T-helper 2 cell treated with Interferon-gamma antibody and Interleukin-4, amounts not matched to agents 5 μg/mL and 100 μg/mL, for 36 hours (primary cell): ENCODE measurements around the gene LIX1.

Experiments used
- DNase-seq: peaks from one replicate; pipeline ENCODE4 v3.0.0; 2021; ENCODE audit warnings: low spot score
- H3K27ac Mint-ChIP-seq: one replicate; pipeline ENCODE4 v1.8.0; 2021; ENCODE audit warnings: mild to moderate bottlenecking, mixed read lengths
- H3K27me3 Mint-ChIP-seq: one replicate; pipeline ENCODE4 v1.8.0; 2021; ENCODE audit warnings: low read depth, mixed read lengths
- H3K36me3 Mint-ChIP-seq: one replicate; pipeline ENCODE4 v1.8.0; 2021; ENCODE audit warnings: low read depth, mixed read lengths
- H3K4me1 Mint-ChIP-seq: one replicate; pipeline ENCODE4 v1.8.0; 2021; ENCODE audit warnings: low read depth, mixed read lengths
- H3K4me3 Mint-ChIP-seq: one replicate; pipeline ENCODE4 v1.8.0; 2022; ENCODE audit warnings: mild to moderate bottlenecking, moderate library complexity, mixed read lengths
- H3K9me3 Mint-ChIP-seq: one replicate; pipeline ENCODE4 v1.8.0; 2021; ENCODE audit warnings: mixed read lengths

Gene LIX1

GRCh38 chr5:97106216-97106581 is 36.2 kb downstream of the LIX1 start:
- no peak overlapping the region for H3K4me3 Mint-ChIP-seq
- peaks cover 40% of the 10 kb centered on the region for H3K27me3 Mint-ChIP-seq
- H3K27ac Mint-ChIP-seq: no peak overlapping the region
- H3K9me3 Mint-ChIP-seq: no peaks in the 10 kb centered on the region
- no peaks in the 10 kb centered on the region for H3K4me1 Mint-ChIP-seq
- no peaks in the 10 kb centered on the region for H3K36me3 Mint-ChIP-seq
- no peak for DNase-seq

GRCh38 chr5:97105501-97106215 is 36.8 kb downstream of the LIX1 start:
- Mint-ChIP-seq H3K27me3 (peaks cover 40% of the 10 kb centered on the region), H3K27ac (no peak overlapping the region), H3K4me3 (no peak overlapping the region), H3K9me3 (no peaks in the 10 kb centered on the region), H3K36me3 (no peaks in the 10 kb centered on the region), H3K4me1 (no peaks in the 10 kb centered on the region)
- no peak for DNase-seq

DNA sequence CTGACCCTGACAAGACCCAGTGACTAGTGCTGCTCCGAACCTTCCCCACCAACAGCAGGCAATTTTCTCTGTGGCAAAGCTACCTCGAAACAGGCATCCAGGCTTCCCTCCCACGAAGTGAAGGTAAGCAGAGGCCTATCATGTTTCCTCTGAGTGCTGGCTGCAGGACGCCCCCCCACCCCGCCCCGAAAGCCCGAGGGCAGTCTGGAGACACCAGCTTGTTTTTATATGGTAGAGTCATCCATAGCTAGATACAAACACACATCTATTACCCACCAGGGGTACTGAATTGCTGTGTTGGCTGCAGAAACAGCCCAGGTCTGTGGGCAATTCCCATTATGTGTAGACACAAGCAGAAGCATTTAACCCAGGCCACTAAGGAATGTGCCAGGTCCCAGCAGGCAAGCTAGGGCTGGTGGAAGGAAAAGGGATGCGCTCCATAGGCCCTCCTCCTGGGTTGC is 40.4 kb downstream of the LIX1 start:
- H3K36me3 Mint-ChIP-seq: no peaks in the 10 kb centered on the region
- no peak for DNase-seq
- peaks cover 56% of the 10 kb centered on the region for H3K27me3 Mint-ChIP-seq
- no peak overlapping the region for H3K27ac Mint-ChIP-seq
- H3K9me3 Mint-ChIP-seq: no peaks in the 10 kb centered on the region
- peaks cover 1% of the 10 kb centered on the region for H3K4me1 Mint-ChIP-seq
- H3K4me3 Mint-ChIP-seq: no peak overlapping the region

DNA sequence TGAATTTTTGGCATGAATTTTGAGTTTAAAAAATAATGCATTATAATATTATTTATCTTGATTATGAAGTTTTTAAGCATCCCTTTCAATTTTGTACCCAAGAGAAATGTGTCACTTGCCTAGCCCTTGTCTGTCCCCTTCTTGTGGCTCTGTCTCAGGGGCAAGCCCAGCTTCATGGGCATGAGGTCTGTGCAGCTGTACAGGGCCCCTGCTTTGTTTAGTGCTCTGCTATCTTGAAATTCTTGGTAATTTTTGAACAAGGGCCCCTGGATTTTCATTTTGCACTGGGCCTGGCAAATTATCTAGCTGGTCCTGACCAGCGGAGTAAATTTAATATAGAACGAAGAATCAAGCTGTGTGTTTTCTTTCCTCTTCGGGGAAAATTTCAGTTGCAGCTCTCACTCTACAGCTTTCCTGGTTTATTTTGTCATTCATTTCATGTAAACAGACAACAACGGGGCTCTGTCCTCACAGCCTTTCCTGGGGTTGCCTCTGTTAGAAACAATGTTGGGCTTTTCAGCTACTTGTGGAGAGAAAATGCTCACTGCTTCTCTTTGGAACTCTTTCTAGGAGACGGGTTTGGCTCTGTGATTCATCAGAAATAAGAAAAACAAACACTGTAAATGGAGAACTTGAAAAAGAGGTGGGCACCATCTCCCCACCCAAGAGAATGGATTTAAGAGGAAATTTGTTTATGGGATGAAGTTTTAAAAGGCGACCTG is 41.1 kb downstream of the LIX1 start:
- H3K27me3 Mint-ChIP-seq: peaks cover 54% of the 10 kb centered on the region
- no peaks in the 10 kb centered on the region for H3K9me3 Mint-ChIP-seq
- no peak for DNase-seq
- H3K4me3 Mint-ChIP-seq: no peak overlapping the region
- H3K36me3 Mint-ChIP-seq: no peaks in the 10 kb centered on the region
- H3K4me1 Mint-ChIP-seq: peaks cover 3% of the 10 kb centered on the region
- H3K27ac Mint-ChIP-seq: no peak overlapping the region

GRCh38 chr5:97100476-97100875 is 41.9 kb downstream of the LIX1 start:
- DNase-seq: no peak
- H3K9me3 Mint-ChIP-seq: no peaks in the 10 kb centered on the region

GRCh38 chr5:97098922-97099321 is 43.5 kb downstream of the LIX1 start:
- peaks cover 13% of the 10 kb centered on the region for H3K4me1 Mint-ChIP-seq
- peaks cover 38% of the 10 kb centered on the region for H3K27me3 Mint-ChIP-seq
- no peak overlapping the region for H3K27ac Mint-ChIP-seq
- no peaks in the 10 kb centered on the region for H3K36me3 Mint-ChIP-seq
- no peak for DNase-seq
- no peaks in the 10 kb centered on the region for H3K9me3 Mint-ChIP-seq
- no peak overlapping the region for H3K4me3 Mint-ChIP-seq

More at GRCh38 chr5:97100476-97100875, 41.9 kb downstream of the LIX1 start:
- Mint-ChIP-seq H3K4me1 (peaks cover 5% of the 10 kb centered on the region), H3K27ac (no peak overlapping the region), H3K27me3 (peaks cover 47% of the 10 kb centered on the region), H3K36me3 (no peaks in the 10 kb centered on the region), H3K4me3 (no peak overlapping the region)

DNA sequence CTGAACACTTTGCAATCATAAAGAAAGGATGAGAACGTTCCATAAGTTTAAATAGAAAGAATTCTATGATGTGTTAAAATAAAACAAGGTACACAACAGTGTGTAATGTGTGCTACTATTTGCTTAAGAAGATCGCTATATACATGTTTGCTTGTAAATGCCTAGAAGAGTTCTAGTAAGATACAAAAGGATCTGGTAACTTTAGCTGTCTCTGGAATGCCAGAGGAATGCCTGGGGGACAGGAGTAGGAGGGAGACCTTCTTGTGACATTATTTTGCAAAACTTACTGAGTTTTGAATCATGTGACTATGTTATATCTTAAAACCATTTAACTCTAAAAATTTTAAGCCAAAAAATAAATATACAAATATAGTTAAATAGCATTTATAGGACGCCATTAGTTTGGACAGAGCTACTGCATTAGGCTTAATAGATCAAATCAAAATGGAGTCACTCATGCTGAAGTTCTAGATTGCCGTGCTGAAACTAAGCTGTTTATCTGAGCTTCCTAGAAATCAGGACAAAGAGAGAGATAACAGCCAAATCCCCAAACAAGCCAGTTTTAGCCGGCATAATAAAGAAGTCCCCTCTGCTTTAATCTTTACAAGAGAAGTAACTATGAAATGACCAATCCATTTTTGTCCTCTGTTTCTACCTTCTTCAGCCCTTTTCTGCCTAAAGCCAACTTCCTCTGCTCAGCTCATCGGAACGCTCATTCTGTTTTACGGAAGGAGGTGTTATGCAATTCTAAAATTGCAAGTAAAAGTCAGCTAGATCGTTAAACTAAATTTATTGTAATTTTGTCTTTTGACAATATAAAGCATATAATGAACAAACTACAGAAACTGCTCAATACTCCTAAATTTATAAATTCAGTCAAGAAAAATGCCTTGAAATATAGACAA is 44.8 kb downstream of the LIX1 start:
- H3K27me3 Mint-ChIP-seq: peaks cover 32% of the 10 kb centered on the region
- H3K4me1 Mint-ChIP-seq: peaks cover 13% of the 10 kb centered on the region
- no peak overlapping the region for H3K27ac Mint-ChIP-seq
- DNase-seq: no peak
- H3K9me3 Mint-ChIP-seq: no peaks in the 10 kb centered on the region
- no peaks in the 10 kb centered on the region for H3K36me3 Mint-ChIP-seq
- no peak overlapping the region for H3K4me3 Mint-ChIP-seq

- Mint-ChIP-seq H3K27me3 (peaks cover 35% of the 10 kb centered on the region), H3K9me3 (no peaks in the 10 kb centered on the region), H3K36me3 (no peaks in the 10 kb centered on the region), H3K4me3 (no peak overlapping the region), H3K4me1 (peaks cover 16% of the 10 kb centered on the region), H3K27ac (no peak overlapping the region)
- no peak for DNase-seq
These were observed 45.6 kb downstream of the LIX1 start for GRCh38 chr5:97096846-97097245.

DNA sequence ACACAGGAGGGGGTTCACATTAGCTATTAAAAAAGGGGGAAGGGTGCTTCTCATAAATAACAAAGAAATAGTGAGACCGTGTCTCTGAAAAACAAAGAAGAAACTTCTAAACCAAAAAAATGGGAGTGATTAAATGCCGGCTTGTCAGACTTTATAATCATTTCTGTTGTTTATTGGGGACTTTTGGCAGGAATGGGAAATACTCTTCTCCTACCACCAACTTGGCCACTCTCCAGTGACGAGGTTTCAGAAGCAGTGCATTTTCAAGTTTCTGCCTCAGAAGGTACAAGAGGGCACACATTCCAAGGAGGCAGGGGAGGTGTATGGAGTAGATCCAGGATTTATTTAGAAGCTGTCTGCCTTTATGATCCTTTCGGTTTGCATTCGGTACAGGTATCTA is 46.2 kb downstream of the LIX1 start:
- Mint-ChIP-seq H3K27me3 (peaks cover 34% of the 10 kb centered on the region), H3K9me3 (no peaks in the 10 kb centered on the region), H3K36me3 (no peaks in the 10 kb centered on the region), H3K27ac (no peak overlapping the region), H3K4me3 (no peak overlapping the region), H3K4me1 (peaks cover 16% of the 10 kb centered on the region)
- no peak for DNase-seq

DNA sequence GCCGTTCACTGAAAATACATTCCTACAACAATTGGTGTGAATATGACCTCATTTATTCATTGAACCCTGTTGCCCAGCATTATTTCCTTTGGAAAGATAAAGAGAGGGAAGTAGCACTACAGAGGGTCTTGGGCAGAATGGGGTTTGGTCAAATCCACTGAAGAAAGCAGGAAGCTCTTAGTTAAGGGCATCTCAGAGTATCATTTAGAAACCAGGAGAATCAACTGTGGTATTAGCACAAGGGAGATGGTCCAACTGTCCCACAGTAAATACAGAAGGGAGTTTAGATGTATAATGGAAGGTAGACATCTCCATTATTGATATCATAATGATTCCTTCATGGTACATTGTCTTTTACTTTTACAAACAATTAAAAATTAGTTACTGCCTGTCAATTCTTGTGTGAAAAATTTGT is 47.1 kb downstream of the LIX1 start:
- Mint-ChIP-seq H3K4me3 (peak overlapping the region; percentile 57), H3K36me3 (no peaks in the 10 kb centered on the region), H3K27ac (peak overlapping the region; percentile 59)

GRCh38 chr5:97094579-97095317 is 47.7 kb downstream of the LIX1 start:
- peaks cover 40% of the 10 kb centered on the region for H3K27me3 Mint-ChIP-seq
- H3K27ac Mint-ChIP-seq: peak overlapping the region; percentile 69
- H3K4me3 Mint-ChIP-seq: peak overlapping the region; percentile 57
- H3K4me1 Mint-ChIP-seq: peaks cover 16% of the 10 kb centered on the region
- DNase-seq: peak; percentile 63
- H3K36me3 Mint-ChIP-seq: no peaks in the 10 kb centered on the region
- H3K9me3 Mint-ChIP-seq: no peaks in the 10 kb centered on the region

More for the DNA sequence above, 47.1 kb downstream of the LIX1 start:
- peaks cover 16% of the 10 kb centered on the region for H3K4me1 Mint-ChIP-seq
- peaks cover 42% of the 10 kb centered on the region for H3K27me3 Mint-ChIP-seq
- no peaks in the 10 kb centered on the region for H3K9me3 Mint-ChIP-seq
- no peak for DNase-seq

GRCh38 chr5:97093193-97093592 is 49.2 kb downstream of the LIX1 start:
- Mint-ChIP-seq H3K36me3 (no peaks in the 10 kb centered on the region), H3K4me1 (peaks cover 19% of the 10 kb centered on the region), H3K27ac (no peak overlapping the region), H3K9me3 (no peaks in the 10 kb centered on the region), H3K4me3 (no peak overlapping the region), H3K27me3 (peaks cover 34% of the 10 kb centered on the region)
- no peak for DNase-seq

DNA sequence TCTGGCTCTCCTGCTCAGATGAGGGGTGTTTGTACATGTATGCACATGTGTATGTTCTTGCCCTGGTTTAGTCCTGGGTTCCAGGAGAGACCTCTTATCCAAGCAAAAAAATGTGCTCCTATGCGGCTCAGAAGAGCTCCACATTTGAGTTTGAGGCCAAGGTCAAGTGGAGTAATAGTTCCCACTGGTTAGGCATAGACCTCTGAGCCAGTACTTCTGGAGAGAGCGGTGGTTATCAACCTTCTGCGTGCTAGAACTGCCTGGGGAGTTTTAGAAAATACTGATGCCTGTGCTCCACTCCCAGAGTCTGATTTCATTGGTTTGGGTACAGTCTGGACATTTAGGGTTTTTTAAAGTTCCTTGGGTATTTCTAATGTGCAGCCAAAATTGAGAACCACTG is 51.5 kb downstream of the LIX1 start:
- peaks cover 17% of the 10 kb centered on the region for H3K4me1 Mint-ChIP-seq
- H3K27me3 Mint-ChIP-seq: peaks cover 30% of the 10 kb centered on the region
- DNase-seq: no peak
- no peak overlapping the region for H3K27ac Mint-ChIP-seq
- no peaks in the 10 kb centered on the region for H3K9me3 Mint-ChIP-seq
- H3K36me3 Mint-ChIP-seq: no peaks in the 10 kb centered on the region
- no peak overlapping the region for H3K4me3 Mint-ChIP-seq
